Activated B cell treated with CpG ODN at 0.5 μM for 24 hours (primary cell): ENCODE measurements around the gene RAB11FIP3. TPM values are rescaled to one million over a fixed set of nuclear protein-coding genes. Genes with fewer than 3 reads are reported as not detected.

Experiments
- total RNA-seq: library from RNA; stranded (reverse); gene quantifications from 2 replicates; pipeline ENCODE4 v1.2.3, GENCODE V29; 2022

Gene RAB11FIP3
- total RNA-seq, 1 donor from 2014 or later: 35.4 TPM

Other genes starting within 250 kb of the RAB11FIP3 start
- gene HBA1, start 249.0 kb upstream of the RAB11FIP3 start, total RNA-seq: 109 and 111 TPM in 2 replicates
- gene HBQ1, start 245.2 kb upstream of the RAB11FIP3 start, total RNA-seq: not detected in 2 replicates
- 85.0 and 100 TPM in 2 replicates for gene LUC7L, start 196.2 kb upstream of the RAB11FIP3 start, total RNA-seq
- gene FAM234A, start 190.8 kb upstream of the RAB11FIP3 start, total RNA-seq: 45.9 and 49.6 TPM in 2 replicates
- not detected in 2 replicates for gene RGS11, start 149.7 kb upstream of the RAB11FIP3 start, total RNA-seq
- not detected in 2 replicates for gene ARHGDIG, start 145.1 kb upstream of the RAB11FIP3 start, total RNA-seq
- gene PDIA2, start 142.5 kb upstream of the RAB11FIP3 start, total RNA-seq: not detected in 2 replicates
- 27.9 and 30.6 TPM in 2 replicates for gene AXIN1, start 72.9 kb upstream of the RAB11FIP3 start, total RNA-seq
- 82.4 and 87.3 TPM in 2 replicates for gene MRPL28, start 55.1 kb upstream of the RAB11FIP3 start, total RNA-seq
- gene PGAP6, start 43.7 kb upstream of the RAB11FIP3 start, total RNA-seq: 38.4 and 44.5 TPM in 2 replicates
- gene NME4, start 28.4 kb upstream of the RAB11FIP3 start, total RNA-seq: 29.9 and 32.9 TPM in 2 replicates
- 4.4 and 6.7 TPM in 2 replicates for gene DECR2, start 23.8 kb upstream of the RAB11FIP3 start, total RNA-seq
- 77.0 and 95.1 TPM in 2 replicates for gene CAPN15, start 102.1 kb downstream of the RAB11FIP3 start, total RNA-seq
- gene PRR35, start 134.7 kb downstream of the RAB11FIP3 start, total RNA-seq: not detected in 2 replicates
- gene NHLRC4, start 141.4 kb downstream of the RAB11FIP3 start, total RNA-seq: 0.83 and 1.0 TPM in 2 replicates
- 46.7 and 53.1 TPM in 2 replicates for gene PIGQ, start 144.3 kb downstream of the RAB11FIP3 start, total RNA-seq
- 10.5 and 13.1 TPM in 2 replicates for gene RAB40C, start 164.4 kb downstream of the RAB11FIP3 start, total RNA-seq
- 0.42 and 0.47 TPM in 2 replicates for gene WFIKKN1, start 205.3 kb downstream of the RAB11FIP3 start, total RNA-seq
- gene METTL26, start 210.7 kb downstream of the RAB11FIP3 start, total RNA-seq: 48.7 and 49.9 TPM in 2 replicates
- gene MCRIP2, start 216.2 kb downstream of the RAB11FIP3 start, total RNA-seq: 29.4 and 38.9 TPM in 2 replicates
- gene WDR90, start 223.7 kb downstream of the RAB11FIP3 start, total RNA-seq: 24.8 and 33.7 TPM in 2 replicates
- gene RHOT2, start 242.5 kb downstream of the RAB11FIP3 start, total RNA-seq: 141 and 170 TPM in 2 replicates